HEK293 (cell line): Measurements from ENCODE around the gene ACAN.

ENCODE experiments used
- HOXA7 ChIP-seq: sonication (generic); formaldehyde crosslinking; IDR thresholded peaks from 2 replicates; pipeline ENCODE4 v1.8.1; 2022; ENCODE audit warnings: missing genetic modification reagents, borderline replicate concordance
- SALL2 ChIP-seq: fragments of 450-650 bp; formaldehyde crosslinking; IDR thresholded peaks from 2 replicates; pipeline ENCODE4 v1.5.0; 2017; ENCODE audit warnings: missing biosample characterization, mild to moderate bottlenecking, missing genetic modification characterization, borderline replicate concordance
- ZBTB1 ChIP-seq: fragments of 450-650 bp; formaldehyde crosslinking; IDR thresholded peaks from 2 replicates; pipeline ENCODE4 v1.5.1; 2016; ENCODE audit warnings: missing biosample characterization, missing genetic modification characterization
- ZBTB20 ChIP-seq: fragments of 450-650 bp; formaldehyde crosslinking; IDR thresholded peaks from 2 replicates; pipeline ENCODE4 v1.5.1; 2016; ENCODE audit warnings: missing biosample characterization, missing genetic modification characterization
- ZIC2 ChIP-seq: fragments of 450-650 bp; formaldehyde crosslinking; IDR thresholded peaks from 2 replicates; pipeline ENCODE4 v1.5.1; 2016; ENCODE audit warnings: missing biosample characterization, missing genetic modification characterization
- ZNF16 ChIP-seq: fragments of 450-650 bp; formaldehyde crosslinking; IDR thresholded peaks from 2 replicates; pipeline ENCODE4 v1.5.1; 2016; ENCODE audit warnings: low read depth, missing biosample characterization, missing genetic modification characterization
- ZNF324 ChIP-seq: fragments of 450-650 bp; formaldehyde crosslinking; IDR thresholded peaks from 2 replicates; pipeline ENCODE4 v1.5.1; 2016; ENCODE audit warnings: missing biosample characterization, missing genetic modification characterization
- ZNF341 ChIP-seq: fragments of 450-650 bp; formaldehyde crosslinking; IDR thresholded peaks from 2 replicates; pipeline ENCODE4; 2016; ENCODE audit warnings: low read depth, missing biosample characterization, missing genetic modification characterization
- ZNF366 ChIP-seq: fragments of 450-650 bp; formaldehyde crosslinking; conservative IDR thresholded peaks from 2 replicates; pipeline ENCODE4 v1.5.1; 2016; ENCODE audit warnings: missing biosample characterization, missing genetic modification characterization
- ZNF37A ChIP-seq: fragments of 450-650 bp; IDR thresholded peaks from 2 replicates; pipeline ENCODE4 v1.5.1; 2018; ENCODE audit warnings: missing biosample characterization, missing genetic modification characterization
- ZNF394 ChIP-seq: fragments of 450-650 bp; formaldehyde crosslinking; IDR thresholded peaks from 2 replicates; pipeline ENCODE4 v1.5.1; 2016; ENCODE audit warnings: missing biosample characterization, missing genetic modification characterization, mild to moderate bottlenecking, moderate library complexity, borderline replicate concordance
- ZNF530 ChIP-seq: fragments of 450-650 bp; formaldehyde crosslinking; IDR thresholded peaks from 2 replicates; pipeline ENCODE4 v1.5.1; 2016; ENCODE audit warnings: low read depth, missing biosample characterization, missing genetic modification characterization
- ZNF544 ChIP-seq: fragments of 450-650 bp; formaldehyde crosslinking; IDR thresholded peaks from 2 replicates; pipeline ENCODE4 v1.5.0; 2017; ENCODE audit warnings: missing biosample characterization, missing genetic modification characterization
- ZNF558 ChIP-seq: fragments of 450-650 bp; formaldehyde crosslinking; IDR thresholded peaks from 2 replicates; pipeline ENCODE4 v1.5.1; 2016; ENCODE audit warnings: missing biosample characterization, missing genetic modification characterization
- ZNF623 ChIP-seq: fragments of 450-650 bp; formaldehyde crosslinking; IDR thresholded peaks from 2 replicates; pipeline ENCODE4 v1.5.1; 2016; ENCODE audit warnings: missing biosample characterization, missing genetic modification characterization
- ZNF830 ChIP-seq: fragments of 450-650 bp; IDR thresholded peaks from 2 replicates; pipeline ENCODE4 v1.5.0; 2018; ENCODE audit warnings: missing biosample characterization, missing genetic modification characterization, low read depth, mild to moderate bottlenecking, moderate library complexity
- TF ChIP-seq, protein P1 (sequence below): fragments of 450-650 bp; formaldehyde crosslinking; optimal IDR thresholded peaks from 2 replicates; pipeline ENCODE3; 2016; ENCODE audit warnings: missing biosample characterization, mild to moderate bottlenecking, missing genetic modification characterization
- TF ChIP-seq, protein P2 (sequence below): fragments of 450-650 bp; formaldehyde crosslinking; IDR thresholded peaks from 2 replicates; pipeline ENCODE4 v1.5.1; 2016; ENCODE audit warnings: missing biosample characterization, missing genetic modification characterization
- TF ChIP-seq, protein P3 (sequence below): fragments of 450-650 bp; formaldehyde crosslinking; IDR thresholded peaks from 2 replicates; pipeline ENCODE4 v1.5.1; 2017; ENCODE audit warnings: missing biosample characterization, missing genetic modification characterization
- TF ChIP-seq, protein P4 (sequence below): fragments of 450-650 bp; formaldehyde crosslinking; IDR thresholded peaks from 2 replicates; pipeline ENCODE4 v1.5.1; 2016; ENCODE audit warnings: missing biosample characterization, missing genetic modification characterization, borderline replicate concordance
- TF ChIP-seq, protein P5 (sequence below): fragments of 450-650 bp; formaldehyde crosslinking; IDR thresholded peaks from 2 replicates; pipeline ENCODE4 v1.5.1; 2016; ENCODE audit warnings: missing biosample characterization, missing genetic modification characterization
- TF ChIP-seq, protein P6 (sequence below): fragments of 450-650 bp; formaldehyde crosslinking; IDR thresholded peaks from 2 replicates; pipeline ENCODE4 v1.5.1; 2016; ENCODE audit warnings: missing biosample characterization, missing genetic modification characterization
- TF ChIP-seq, protein P7 (sequence below): fragments of 450-650 bp; formaldehyde crosslinking; IDR thresholded peaks from 2 replicates; pipeline ENCODE4 v1.5.1; 2016; ENCODE audit warnings: missing biosample characterization, missing genetic modification characterization, low read depth

The ACAN gene

DNA sequence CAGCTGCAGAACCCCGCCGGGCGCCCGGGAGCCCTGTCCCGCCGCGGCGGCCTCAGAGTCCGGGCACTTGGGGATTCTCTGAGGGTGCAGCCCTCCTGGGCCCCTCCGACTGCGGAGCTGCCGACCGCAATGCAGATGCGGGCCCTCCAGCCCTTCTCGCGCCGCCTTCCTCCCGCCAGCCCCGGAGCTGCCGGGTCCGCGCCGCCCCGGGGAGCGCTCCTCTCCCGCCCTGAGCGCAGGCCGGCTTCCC lies 320 bp upstream of the ACAN start (continued):
- TF ChIP-seq, protein P1, sequence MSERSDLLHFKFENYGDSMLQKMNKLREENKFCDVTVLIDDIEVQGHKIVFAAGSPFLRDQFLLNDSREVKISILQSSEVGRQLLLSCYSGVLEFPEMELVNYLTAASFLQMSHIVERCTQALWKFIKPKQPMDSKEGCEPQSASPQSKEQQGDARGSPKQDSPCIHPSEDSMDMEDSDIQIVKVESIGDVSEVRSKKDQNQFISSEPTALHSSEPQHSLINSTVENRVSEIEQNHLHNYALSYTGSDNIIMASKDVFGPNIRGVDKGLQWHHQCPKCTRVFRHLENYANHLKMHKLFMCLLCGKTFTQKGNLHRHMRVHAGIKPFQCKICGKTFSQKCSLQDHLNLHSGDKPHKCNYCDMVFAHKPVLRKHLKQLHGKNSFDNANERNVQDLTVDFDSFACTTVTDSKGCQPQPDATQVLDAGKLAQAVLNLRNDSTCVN = peak; percentile 64
- TF ChIP-seq SALL2 (tag by site-specific recombination) (no peak), ZNF544 (tag by site-specific recombination) (no peak), ZNF830 (tag by site-specific recombination) (no peak), ZNF324 (tag by site-specific recombination) (no peak), ZNF37A (no peak), ZNF530 (tag by site-specific recombination) (no peak), ZBTB1 (tag by site-specific recombination) (no peak), ZNF558 (tag by site-specific recombination) (no peak), ZIC2 (tag by site-specific recombination) (peak; percentile 57; the same call in 1 of the 2 replicates), HOXA7 (no peak), ZNF341 (tag by site-specific recombination) (no peak), ZNF16 (tag by site-specific recombination) (no peak), ZNF366 (tag by site-specific recombination) (no peak), ZNF623 (tag by site-specific recombination) (no peak), ZBTB20 (peak; percentile 80), ZNF394 (no peak)
- TF ChIP-seq, protein P2, sequence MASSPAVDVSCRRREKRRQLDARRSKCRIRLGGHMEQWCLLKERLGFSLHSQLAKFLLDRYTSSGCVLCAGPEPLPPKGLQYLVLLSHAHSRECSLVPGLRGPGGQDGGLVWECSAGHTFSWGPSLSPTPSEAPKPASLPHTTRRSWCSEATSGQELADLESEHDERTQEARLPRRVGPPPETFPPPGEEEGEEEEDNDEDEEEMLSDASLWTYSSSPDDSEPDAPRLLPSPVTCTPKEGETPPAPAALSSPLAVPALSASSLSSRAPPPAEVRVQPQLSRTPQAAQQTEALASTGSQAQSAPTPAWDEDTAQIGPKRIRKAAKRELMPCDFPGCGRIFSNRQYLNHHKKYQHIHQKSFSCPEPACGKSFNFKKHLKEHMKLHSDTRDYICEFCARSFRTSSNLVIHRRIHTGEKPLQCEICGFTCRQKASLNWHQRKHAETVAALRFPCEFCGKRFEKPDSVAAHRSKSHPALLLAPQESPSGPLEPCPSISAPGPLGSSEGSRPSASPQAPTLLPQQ (tag by site-specific recombination) = no peak
- TF ChIP-seq, protein P3, sequence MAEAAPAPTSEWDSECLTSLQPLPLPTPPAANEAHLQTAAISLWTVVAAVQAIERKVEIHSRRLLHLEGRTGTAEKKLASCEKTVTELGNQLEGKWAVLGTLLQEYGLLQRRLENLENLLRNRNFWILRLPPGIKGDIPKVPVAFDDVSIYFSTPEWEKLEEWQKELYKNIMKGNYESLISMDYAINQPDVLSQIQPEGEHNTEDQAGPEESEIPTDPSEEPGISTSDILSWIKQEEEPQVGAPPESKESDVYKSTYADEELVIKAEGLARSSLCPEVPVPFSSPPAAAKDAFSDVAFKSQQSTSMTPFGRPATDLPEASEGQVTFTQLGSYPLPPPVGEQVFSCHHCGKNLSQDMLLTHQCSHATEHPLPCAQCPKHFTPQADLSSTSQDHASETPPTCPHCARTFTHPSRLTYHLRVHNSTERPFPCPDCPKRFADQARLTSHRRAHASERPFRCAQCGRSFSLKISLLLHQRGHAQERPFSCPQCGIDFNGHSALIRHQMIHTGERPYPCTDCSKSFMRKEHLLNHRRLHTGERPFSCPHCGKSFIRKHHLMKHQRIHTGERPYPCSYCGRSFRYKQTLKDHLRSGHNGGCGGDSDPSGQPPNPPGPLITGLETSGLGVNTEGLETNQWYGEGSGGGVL (tag by site-specific recombination) = peak; percentile 57; the same call in 1 of the 2 replicates
- TF ChIP-seq, protein P4, sequence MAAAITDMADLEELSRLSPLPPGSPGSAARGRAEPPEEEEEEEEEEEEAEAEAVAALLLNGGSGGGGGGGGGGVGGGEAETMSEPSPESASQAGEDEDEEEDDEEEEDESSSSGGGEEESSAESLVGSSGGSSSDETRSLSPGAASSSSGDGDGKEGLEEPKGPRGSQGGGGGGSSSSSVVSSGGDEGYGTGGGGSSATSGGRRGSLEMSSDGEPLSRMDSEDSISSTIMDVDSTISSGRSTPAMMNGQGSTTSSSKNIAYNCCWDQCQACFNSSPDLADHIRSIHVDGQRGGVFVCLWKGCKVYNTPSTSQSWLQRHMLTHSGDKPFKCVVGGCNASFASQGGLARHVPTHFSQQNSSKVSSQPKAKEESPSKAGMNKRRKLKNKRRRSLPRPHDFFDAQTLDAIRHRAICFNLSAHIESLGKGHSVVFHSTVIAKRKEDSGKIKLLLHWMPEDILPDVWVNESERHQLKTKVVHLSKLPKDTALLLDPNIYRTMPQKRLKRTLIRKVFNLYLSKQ (tag by site-specific recombination) = no peak
- TF ChIP-seq, protein P5, sequence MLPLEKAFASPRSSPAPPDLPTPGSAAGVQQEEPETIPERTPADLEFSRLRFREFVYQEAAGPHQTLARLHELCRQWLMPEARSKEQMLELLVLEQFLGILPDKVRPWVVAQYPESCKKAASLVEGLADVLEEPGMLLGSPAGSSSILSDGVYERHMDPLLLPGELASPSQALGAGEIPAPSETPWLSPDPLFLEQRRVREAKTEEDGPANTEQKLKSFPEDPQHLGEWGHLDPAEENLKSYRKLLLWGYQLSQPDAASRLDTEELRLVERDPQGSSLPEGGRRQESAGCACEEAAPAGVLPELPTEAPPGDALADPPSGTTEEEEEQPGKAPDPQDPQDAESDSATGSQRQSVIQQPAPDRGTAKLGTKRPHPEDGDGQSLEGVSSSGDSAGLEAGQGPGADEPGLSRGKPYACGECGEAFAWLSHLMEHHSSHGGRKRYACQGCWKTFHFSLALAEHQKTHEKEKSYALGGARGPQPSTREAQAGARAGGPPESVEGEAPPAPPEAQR (tag by site-specific recombination) = no peak
- TF ChIP-seq, protein P6, sequence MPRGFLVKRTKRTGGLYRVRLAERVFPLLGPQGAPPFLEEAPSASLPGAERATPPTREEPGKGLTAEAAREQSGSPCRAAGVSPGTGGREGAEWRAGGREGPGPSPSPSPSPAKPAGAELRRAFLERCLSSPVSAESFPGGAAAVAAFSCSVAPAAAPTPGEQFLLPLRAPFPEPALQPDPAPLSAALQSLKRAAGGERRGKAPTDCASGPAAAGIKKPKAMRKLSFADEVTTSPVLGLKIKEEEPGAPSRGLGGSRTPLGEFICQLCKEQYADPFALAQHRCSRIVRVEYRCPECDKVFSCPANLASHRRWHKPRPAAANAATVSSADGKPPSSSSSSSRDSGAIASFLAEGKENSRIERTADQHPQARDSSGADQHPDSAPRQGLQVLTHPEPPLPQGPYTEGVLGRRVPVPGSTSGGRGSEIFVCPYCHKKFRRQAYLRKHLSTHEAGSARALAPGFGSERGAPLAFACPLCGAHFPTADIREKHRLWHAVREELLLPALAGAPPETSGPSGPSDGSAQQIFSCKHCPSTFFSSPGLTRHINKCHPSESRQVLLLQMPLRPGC (tag by site-specific recombination) = no peak
- TF ChIP-seq, protein P7, sequence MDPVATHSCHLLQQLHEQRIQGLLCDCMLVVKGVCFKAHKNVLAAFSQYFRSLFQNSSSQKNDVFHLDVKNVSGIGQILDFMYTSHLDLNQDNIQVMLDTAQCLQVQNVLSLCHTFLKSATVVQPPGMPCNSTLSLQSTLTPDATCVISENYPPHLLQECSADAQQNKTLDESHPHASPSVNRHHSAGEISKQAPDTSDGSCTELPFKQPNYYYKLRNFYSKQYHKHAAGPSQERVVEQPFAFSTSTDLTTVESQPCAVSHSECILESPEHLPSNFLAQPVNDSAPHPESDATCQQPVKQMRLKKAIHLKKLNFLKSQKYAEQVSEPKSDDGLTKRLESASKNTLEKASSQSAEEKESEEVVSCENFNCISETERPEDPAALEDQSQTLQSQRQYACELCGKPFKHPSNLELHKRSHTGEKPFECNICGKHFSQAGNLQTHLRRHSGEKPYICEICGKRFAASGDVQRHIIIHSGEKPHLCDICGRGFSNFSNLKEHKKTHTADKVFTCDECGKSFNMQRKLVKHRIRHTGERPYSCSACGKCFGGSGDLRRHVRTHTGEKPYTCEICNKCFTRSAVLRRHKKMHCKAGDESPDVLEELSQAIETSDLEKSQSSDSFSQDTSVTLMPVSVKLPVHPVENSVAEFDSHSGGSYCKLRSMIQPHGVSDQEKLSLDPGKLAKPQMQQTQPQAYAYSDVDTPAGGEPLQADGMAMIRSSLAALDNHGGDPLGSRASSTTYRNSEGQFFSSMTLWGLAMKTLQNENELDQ (tag by site-specific recombination) = no peak
- TF ChIP-seq, all 188 proteins: peak for 6
